Heart right ventricle (tissue), 16 donors: ENCODE measurements around the gene LHX4. TPM values are rescaled to one million over a fixed set of nuclear protein-coding genes. Genes with fewer than 3 reads are reported as not detected.
A peak's percentile ranks its signal among the peaks of the same experiment; 100 is the strongest.

Experiments
- ATAC-seq, 8 donors: fragments of 200-7000 bp; cut with Tn5 transposase; one replicate each; pipeline ENCODE4 v1.9.1; 2020; ENCODE audit warnings: mild to moderate bottlenecking in 8 of 8, moderate library complexity in 8 of 8, moderate number of reproducible peaks in 1 of 8
- DNase-seq, 2 donors: peaks; one replicate each; pipeline ENCODE4 v3.0.0-alpha.2; 2020
- H3K27ac ChIP-seq, 10 donors: fragments of 200-600 bp; sonication (generic) in 2 of 10; one replicate each; pipeline versions ENCODE4 v1.5.0 to v1.8.0; 2020 to 2022; ENCODE audit warnings: mild to moderate bottlenecking in 3 of 10
- H3K27me3 ChIP-seq, 7 donors: fragments of 200-600 bp; one replicate each; pipeline ENCODE4 v1.8.0; 2021 to 2022; ENCODE audit warnings: mild to moderate bottlenecking in 2 of 7
- H3K36me3 ChIP-seq, 9 donors: fragments of 200-600 bp; sonication (generic) in 1 of 9; one replicate each; pipeline versions ENCODE4 v1.5.0 to v1.8.0; 2020 to 2022; ENCODE audit warnings: mild to moderate bottlenecking in 2 of 9
- H3K4me1 ChIP-seq, 9 donors: fragments of 200-600 bp; sonication (generic) in 1 of 9; one replicate each; pipeline versions ENCODE4 v1.5.0 to v1.8.0; 2020 to 2022; ENCODE audit warnings: mild to moderate bottlenecking in 4 of 9
- H3K4me3 ChIP-seq, 10 donors: fragments of 200-600 bp; sonication (generic) in 2 of 10; one replicate each; pipeline versions ENCODE4 v1.5.0 to v1.8.0; 2020 to 2022; ENCODE audit warnings: mild to moderate bottlenecking in 7 of 10, moderate library complexity in 2 of 10
- H3K9me3 ChIP-seq, 11 donors: fragments of 200-600 bp in 10 of 11; sonication (generic) in 2 of 11; one replicate each; pipeline versions ENCODE4 v1.5.0 to v1.8.0; 2013 to 2022; ENCODE audit warnings: mild to moderate bottlenecking in 2 of 11, control low read depth in 1 of 11, moderate library complexity in 1 of 11
- WGBS, 2 donors: extraction: QIAGEN DNeasy Blood & Tissue Kit; methylation state at CpG; one replicate each; pipeline ENCODE4 v1.1.7; 2013; ENCODE audit warnings: inconsistent platforms in 1 of 2; 5-methylcytosine and 5-hydroxymethylcytosine counted together
- intact Hi-C, 10 donors: fragments of 100-400 bp; cut with DNase I; formaldehyde crosslinking; loops; one replicate each; pipeline versions ENCODE4 v1.11.1 to v1.14.2; 2022
- polyA plus RNA-seq, 2 donors: library from polyadenylated mRNA; stranded (reverse); fragments of 200-250 nt; gene quantifications; one replicate each; pipeline ENCODE4 v1.2.3, GENCODE V29; 2013
- total RNA-seq, 10 donors: library from RNA; stranded (reverse); fragmentation: NEBNext Ultra II Directional in 3 of 10; extraction: Animal tissue kit (Norgen Biotek cat#: 25700) in 3 of 10; gene quantifications; one replicate each; pipeline versions ENCODE4 v1.2.1 to v1.2.4, GENCODE V29; 2021 to 2023
- TF ChIP-seq, protein P1 (sequence below), 9 donors: fragments of 200-600 bp; sonication (generic) in 2 of 9; IDR thresholded peaks; one replicate each; pipeline versions ENCODE4 v1.5.0 to v1.8.0; 2021 to 2022; ENCODE audit warnings: antibody characterized with exemption in 9 of 9, mild to moderate bottlenecking in 5 of 9, moderate library complexity in 1 of 9
- donor health status: Arrhythmogenic right ventricular cardiomyopathy.
- donor health status: ischemic (EF 13 %, LVEDD 7.1; RV severe dilation, severe dysfunction).
- donor health status: healthy with polysubstance abuse.
- donor health status: DM: no; HTN: yes; CAD: no.
- donor health status: DM: no; HTN: no; CAD: no.
- donor health status: ischemic (EF 25% LVEDD 6.9; RV normal size, moderate dysfunction).
- donor health status: ischemic (EF 25% LVEDD 5.7; RV mildly dilated, moderate dysfunction).
- donor health status: healthy.
- donor health status: DM: yes; HTN: yes; CAD: no.
- donor health status: Ischemic cardiomyopathy.
- donor health status: ischemic (EF 35%, LVEDD 5.7; RV mildly dilated, moderate dysfunction).
- donor health status: nonischemic (EF 11% LVEDD 7.7; RV severe dilation, severe dysfunction).
- donor health status: DM: yes; HTN: yes; CAD: no.
- donor health status: PGD.
- donor health status: ischemic (EF 29% LVEDD 5.4; RV normal size, mild dysfunction).
- donor health status: nonischemic (EF 23%, LVEDD 6.1; RV moderate dilation, normal function).

LHX4 gene
- total and polyA plus RNA-seq, 12 donors: under 0.01 TPM; not detected in 11

DNA sequence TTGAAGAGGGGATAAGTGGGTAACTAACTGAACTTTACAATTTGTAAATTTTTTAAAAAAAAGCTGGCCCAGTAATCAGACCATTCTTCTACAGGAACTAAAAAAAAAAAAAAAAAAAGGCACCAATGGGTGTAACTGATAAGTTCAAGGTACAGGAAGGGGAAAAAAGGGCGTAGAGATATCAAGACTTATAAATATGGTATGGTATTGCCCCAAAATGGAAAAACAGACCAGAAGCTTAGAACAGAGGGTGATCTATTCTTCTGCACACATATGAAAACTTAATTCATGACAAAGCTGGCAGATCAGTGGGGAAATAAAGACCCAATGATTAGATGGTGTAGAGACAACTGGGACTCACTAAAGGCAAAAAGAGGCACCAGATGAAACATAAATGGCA lies 58.9 kb downstream of the LHX4 start:
- Histone ChIP-seq H3K27me3 (no peaks in the 10 kb centered on the region), H3K4me1 (peaks cover 0 to 13% (median 0%) of the 10 kb centered on the region in 9 donors), H3K4me3 (no peak overlapping the region), H3K27ac (peak overlapping the region in 1 of 10 donors; percentile 70), H3K36me3 (peaks cover 0 to 37% (median 3%) of the 10 kb centered on the region in 9 donors), H3K9me3 (peaks cover 0 to 8% (median 0%) of the 10 kb centered on the region in 11 donors)
- TF ChIP-seq, protein P1, sequence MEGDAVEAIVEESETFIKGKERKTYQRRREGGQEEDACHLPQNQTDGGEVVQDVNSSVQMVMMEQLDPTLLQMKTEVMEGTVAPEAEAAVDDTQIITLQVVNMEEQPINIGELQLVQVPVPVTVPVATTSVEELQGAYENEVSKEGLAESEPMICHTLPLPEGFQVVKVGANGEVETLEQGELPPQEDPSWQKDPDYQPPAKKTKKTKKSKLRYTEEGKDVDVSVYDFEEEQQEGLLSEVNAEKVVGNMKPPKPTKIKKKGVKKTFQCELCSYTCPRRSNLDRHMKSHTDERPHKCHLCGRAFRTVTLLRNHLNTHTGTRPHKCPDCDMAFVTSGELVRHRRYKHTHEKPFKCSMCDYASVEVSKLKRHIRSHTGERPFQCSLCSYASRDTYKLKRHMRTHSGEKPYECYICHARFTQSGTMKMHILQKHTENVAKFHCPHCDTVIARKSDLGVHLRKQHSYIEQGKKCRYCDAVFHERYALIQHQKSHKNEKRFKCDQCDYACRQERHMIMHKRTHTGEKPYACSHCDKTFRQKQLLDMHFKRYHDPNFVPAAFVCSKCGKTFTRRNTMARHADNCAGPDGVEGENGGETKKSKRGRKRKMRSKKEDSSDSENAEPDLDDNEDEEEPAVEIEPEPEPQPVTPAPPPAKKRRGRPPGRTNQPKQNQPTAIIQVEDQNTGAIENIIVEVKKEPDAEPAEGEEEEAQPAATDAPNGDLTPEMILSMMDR (IDR thresholded peaks at IDR 0.05): no peak
- intact Hi-C loops: loop anchor here in 1 of 10 donors (10.0 kb wide), 1 partner anchor 126 kb away; no protein-coding TSS in a partner anchor
- ATAC-seq (no peak), DNase-seq (no peak)
- WGBS, 2 donors: 79% methylated on average over 1 of the region's 1 CpG

DNA sequence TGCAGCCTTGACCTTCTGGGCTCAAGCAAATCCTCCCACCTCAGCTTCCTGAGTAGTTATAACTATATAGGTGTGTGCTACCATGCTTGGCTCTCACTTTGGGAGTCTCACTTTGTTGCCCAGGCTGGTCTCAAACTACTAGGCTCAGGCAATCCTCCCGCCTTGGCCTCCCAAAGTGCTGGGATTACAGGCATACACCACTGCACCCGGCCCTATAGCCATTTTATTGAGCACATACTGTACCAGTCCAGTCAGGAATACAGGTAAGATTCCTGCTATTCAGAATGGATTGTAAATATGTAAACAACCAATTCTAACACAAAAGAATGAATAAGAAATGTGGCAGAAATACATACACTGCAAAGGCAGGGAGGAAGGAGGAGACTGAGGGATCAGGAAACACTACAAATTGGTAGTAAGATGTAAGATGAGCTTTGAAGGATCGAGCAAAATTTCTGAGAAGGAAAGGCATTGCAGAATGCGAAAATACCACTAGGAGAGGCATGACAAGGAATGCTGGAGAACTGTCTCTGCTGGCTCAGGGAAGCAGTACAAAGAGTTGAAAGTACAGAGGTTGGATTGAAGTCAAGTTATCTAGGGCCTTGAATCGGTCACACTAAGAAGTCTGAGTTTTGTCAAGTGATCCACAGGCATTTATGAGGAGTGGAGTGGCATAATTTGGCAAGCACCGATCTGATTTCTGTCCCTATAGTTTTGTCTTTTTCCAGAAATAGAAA lies 60.4 kb downstream of the LHX4 start:
- intact Hi-C loops: no loop called here

DNA sequence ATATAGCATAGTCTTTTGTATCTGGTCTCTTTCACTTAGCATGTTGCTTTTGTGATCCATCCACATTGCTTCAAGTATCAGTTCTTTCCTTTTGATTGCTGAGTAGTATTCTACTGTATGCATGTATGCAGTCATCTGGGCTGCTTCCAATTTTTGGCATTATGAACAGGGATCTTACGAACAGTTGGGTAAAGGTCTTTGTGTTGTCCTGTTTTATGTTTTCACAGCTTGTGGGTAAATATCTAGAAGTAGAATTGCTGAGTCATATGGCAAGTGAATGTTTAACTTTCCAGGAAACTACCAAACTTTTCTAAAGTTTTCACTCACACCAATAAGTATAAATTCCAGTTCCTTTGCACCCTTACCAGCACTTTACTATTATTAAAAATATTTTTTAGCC lies 60.9 kb downstream of the LHX4 start:
- no peak for ATAC-seq
- peaks cover 0 to 13% (median 0%) of the 10 kb centered on the region in 9 donors for H3K4me1 ChIP-seq
- TF ChIP-seq, protein P1 (IDR thresholded peaks at IDR 0.05): no peak
- intact Hi-C loops: no loop called here
- H3K27me3 ChIP-seq: no peaks in the 10 kb centered on the region
- no peak for DNase-seq
- 84 to 97% methylated on average over 1 of the region's 1 CpG for WGBS, 2 donors
- H3K36me3 ChIP-seq: peaks cover 0 to 21% (median 3%) of the 10 kb centered on the region in 9 donors
- H3K9me3 ChIP-seq: peaks cover 0 to 8% (median 0%) of the 10 kb centered on the region in 11 donors
- no peak overlapping the region for H3K4me3 ChIP-seq
- H3K27ac ChIP-seq: no peak overlapping the region

More for the DNA sequence above, 60.4 kb downstream of the LHX4 start:
- ATAC-seq (no peak), DNase-seq (no peak)
- TF ChIP-seq, protein P1 (IDR thresholded peaks at IDR 0.05): no peak
- H3K4me3 ChIP-seq: no peak overlapping the region
- peaks cover 0 to 13% (median 0%) of the 10 kb centered on the region in 9 donors for H3K4me1 ChIP-seq
- no peak overlapping the region for H3K27ac ChIP-seq
- H3K36me3 ChIP-seq: peaks cover 0 to 25% (median 3%) of the 10 kb centered on the region in 9 donors
- H3K27me3 ChIP-seq: no peaks in the 10 kb centered on the region
- 86 to 90% methylated on average over 6 of the region's 6 CpGs for WGBS, 2 donors
- peaks cover 0 to 8% (median 0%) of the 10 kb centered on the region in 11 donors for H3K9me3 ChIP-seq

DNA sequence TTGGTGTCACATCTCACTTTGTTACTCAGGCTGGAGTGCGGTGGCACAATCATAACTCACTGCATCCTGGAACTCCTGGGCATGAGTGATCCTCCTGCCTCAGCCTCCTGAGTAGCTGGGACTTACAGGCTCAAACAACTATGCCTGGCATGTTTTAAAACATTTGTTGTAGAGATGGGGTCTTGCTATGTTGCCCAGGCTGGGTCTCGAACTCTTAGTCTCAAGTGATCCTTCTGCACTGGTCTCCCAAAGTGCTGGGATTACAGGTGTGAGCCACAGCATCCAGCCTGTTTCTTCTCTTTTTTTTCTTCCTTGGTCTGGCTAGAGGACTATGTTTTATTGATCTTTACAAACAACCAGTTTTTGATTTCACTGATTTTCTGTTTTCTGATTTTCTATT lies 64.6 kb downstream of the LHX4 start:
- Histone ChIP-seq H3K36me3 (no peaks in the 10 kb centered on the region), H3K4me3 (no peak overlapping the region), H3K27ac (no peak overlapping the region), H3K27me3 (no peaks in the 10 kb centered on the region), H3K9me3 (peaks cover 0 to 8% (median 0%) of the 10 kb centered on the region in 11 donors), H3K4me1 (no peaks in the 10 kb centered on the region)
- ATAC-seq (no peak), DNase-seq (no peak)
- 97 to 98% methylated on average over 2 of the region's 2 CpGs for WGBS, 2 donors
- intact Hi-C loops: no loop called here
- TF ChIP-seq, protein P1 (IDR thresholded peaks at IDR 0.05): no peak
